CD4-positive, alpha-beta T cell treated with Interleukin-15 for 1 hour (primary cell): ENCODE data around the gene UGT2A1.

Experiments
- DNase-seq: peaks from one replicate; pipeline ENCODE4 v3.0.0-alpha.2; 2020

The UGT2A1 gene

GRCh38 chr4:69584135-69584534 is 68.9 kb downstream of the UGT2A1 start:
- DNase-seq = no peak

DNA sequence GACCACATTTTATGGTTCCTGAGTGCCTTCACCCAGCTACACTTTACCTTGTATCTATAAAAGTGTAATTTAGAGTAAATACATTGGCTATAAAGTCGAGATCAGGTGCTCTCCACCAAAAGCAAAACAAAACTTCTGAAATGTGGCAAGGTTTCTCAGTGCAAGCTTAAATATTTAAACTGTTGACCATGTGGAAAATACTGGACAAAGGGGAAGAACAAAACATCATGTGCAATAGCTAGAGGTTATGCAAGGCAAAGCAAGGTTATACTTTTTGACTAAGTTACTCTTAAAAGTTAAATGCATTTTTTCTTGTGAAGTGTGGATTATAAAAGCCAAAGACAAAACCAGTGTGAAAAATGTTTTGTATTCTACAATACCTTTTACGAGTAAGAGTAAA is 69.5 kb downstream of the UGT2A1 start:
- no peak for DNase-seq

- DNase-seq = no peak
Observed at GRCh38 chr4:69577245-69577644, 75.8 kb downstream of the UGT2A1 start.

DNA sequence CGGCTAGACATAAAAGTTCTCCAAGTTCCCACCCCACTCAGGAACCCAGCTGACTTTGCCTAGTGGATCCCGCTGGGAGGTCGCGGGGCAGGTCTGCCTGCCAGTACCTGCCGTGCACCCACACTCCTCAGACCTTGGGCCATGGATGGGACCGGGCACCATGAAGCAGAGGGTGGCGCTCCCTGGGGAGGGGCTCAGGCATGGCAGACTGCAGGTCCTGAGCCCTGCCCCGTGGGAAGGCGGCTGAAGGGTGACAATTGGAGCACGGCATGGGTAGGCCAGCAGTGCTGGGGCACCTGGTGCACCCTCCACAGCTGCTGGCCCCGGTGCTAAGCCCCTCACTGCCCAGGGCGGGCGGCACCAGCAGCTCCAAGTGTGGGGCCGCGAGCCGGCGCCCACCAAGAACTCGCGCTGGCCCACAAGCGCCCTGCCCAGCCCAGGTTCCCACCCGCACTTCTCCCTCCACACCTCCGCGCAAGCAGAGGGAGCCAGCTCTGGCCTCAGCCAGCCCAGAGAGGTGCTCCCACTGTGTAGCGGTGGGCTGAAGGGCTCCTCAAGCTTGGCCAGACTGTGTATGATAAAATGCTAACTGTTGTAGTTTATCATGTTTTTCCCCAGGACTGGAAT is 76.7 kb downstream of the UGT2A1 start:
- no peak for DNase-seq

GRCh38 chr4:69568787-69569186 is 84.3 kb downstream of the UGT2A1 start:
- DNase-seq = no peak

DNA sequence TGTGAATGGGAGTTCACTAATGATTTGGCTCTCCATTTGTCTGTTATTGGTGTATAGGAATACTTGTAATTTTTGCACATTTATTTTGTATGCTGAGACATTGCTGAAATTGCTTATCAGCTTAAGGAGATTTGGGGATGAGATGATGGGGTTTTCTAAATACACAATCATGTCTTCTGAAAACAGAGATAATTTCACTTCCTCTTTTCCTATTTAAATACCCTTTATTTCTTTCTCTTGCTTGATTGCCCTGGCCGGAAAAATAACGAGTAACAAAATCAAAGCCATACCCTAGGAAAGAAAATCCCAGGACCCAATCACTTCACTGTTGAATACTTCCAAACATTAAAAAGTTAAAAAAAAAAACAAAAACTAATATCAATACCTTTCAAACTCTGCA is 89.6 kb downstream of the UGT2A1 start:
- DNase-seq = no peak

GRCh38 chr4:69549651-69550050 is 103.4 kb downstream of the UGT2A1 start:
- DNase-seq = no peak

- no peak for DNase-seq
Observed at GRCh38 chr4:69546134-69546765, 106.8 kb downstream of the UGT2A1 start.
